Duodenal mucosa (tissue), 2 donors: Measurements from ENCODE around the gene PHYHIPL.
"Not testable (repeated sequence)": the region's sequence is repeated elsewhere in the genome, so short reads cannot be mapped to it uniquely, and the experiment has no call there.

Experiments used
- H3K27ac ChIP-seq: one replicate; pipeline ENCODE4 v1.7.0; 2013; ENCODE audit warnings: low read depth, low read length
- H3K27me3 ChIP-seq, 2 donors: one replicate each; pipeline ENCODE4 v1.7.0; 2013; ENCODE audit warnings: low read length in 2 of 2, control low read depth in 1 of 2; ENCODE audit not compliant: insufficient read depth in 2 of 2, control insufficient read depth in 1 of 2
- H3K36me3 ChIP-seq, 2 donors: one replicate each; pipeline ENCODE4 v1.7.0; 2013; ENCODE audit warnings: low read length in 2 of 2, control low read depth in 1 of 2; ENCODE audit not compliant: insufficient read depth in 2 of 2, control insufficient read depth in 1 of 2
- H3K4me1 ChIP-seq, 2 donors: one replicate each; pipeline ENCODE4 v1.7.0; 2013; ENCODE audit warnings: low read length in 2 of 2, control low read depth in 1 of 2; ENCODE audit not compliant: insufficient read depth in 2 of 2, control insufficient read depth in 1 of 2
- H3K4me3 ChIP-seq, 2 donors: one replicate each; pipeline ENCODE4 v1.7.0; 2013; ENCODE audit warnings: low read length in 2 of 2, low read depth in 1 of 2
- H3K9ac ChIP-seq, 2 donors: one replicate each; pipeline ENCODE4 v1.7.0; 2013; ENCODE audit warnings: low read length in 2 of 2, low read depth in 1 of 2
- H3K9me3 ChIP-seq, 2 donors: one replicate each; pipeline ENCODE4 v1.7.0; 2013; ENCODE audit warnings: low read length in 2 of 2, control low read depth in 1 of 2; ENCODE audit not compliant: control insufficient read depth in 1 of 2

The PHYHIPL gene

DNA sequence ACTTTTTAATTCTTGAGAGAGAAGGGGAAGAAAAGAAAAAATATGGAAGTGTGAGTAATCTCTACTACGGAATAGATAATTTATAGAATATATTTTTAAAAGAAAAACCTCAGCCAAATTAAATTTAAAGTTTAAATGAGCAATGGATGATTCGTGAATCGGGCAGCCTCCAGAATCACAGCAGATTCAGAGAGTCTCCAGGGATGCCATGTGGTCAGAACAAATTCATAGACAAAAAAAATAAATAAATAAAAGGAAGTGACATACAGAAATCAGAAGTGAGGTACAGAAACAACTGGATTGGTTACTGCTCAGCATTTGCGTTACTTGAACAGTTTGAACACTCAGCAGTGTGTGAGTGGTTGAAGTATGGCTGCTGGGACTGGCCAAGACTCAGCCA lies 53.0 kb downstream of the PHYHIPL start:
- Histone ChIP-seq H3K9ac (no peak overlapping the region), H3K36me3 (no peaks in the 10 kb centered on the region), H3K9me3 (no peaks in the 10 kb centered on the region)

GRCh38 chr10:59234194-59234593 lies 57.8 kb downstream of the PHYHIPL start:
- H3K4me1 ChIP-seq = no peaks in the 10 kb centered on the region
- H3K4me3 ChIP-seq = no peak overlapping the region
- no peak overlapping the region for H3K9ac ChIP-seq
- peaks cover 0 to 6% of the 10 kb centered on the region in 2 donors for H3K36me3 ChIP-seq
- H3K9me3 ChIP-seq = no peaks in the 10 kb centered on the region
- no peak overlapping the region for H3K27ac ChIP-seq
- H3K27me3 ChIP-seq = no peaks in the 10 kb centered on the region

More for the DNA sequence above, 53.0 kb downstream of the PHYHIPL start:
- H3K4me1 ChIP-seq = no peaks in the 10 kb centered on the region
- H3K4me3 ChIP-seq = no peak overlapping the region
- no peak overlapping the region for H3K27ac ChIP-seq
- H3K27me3 ChIP-seq = no peaks in the 10 kb centered on the region

- no peak overlapping the region for H3K27ac ChIP-seq
- H3K4me3 ChIP-seq = no peak overlapping the region
- H3K36me3 ChIP-seq = peaks cover 0 to 6% of the 10 kb centered on the region in 2 donors
- H3K9me3 ChIP-seq = no peaks in the 10 kb centered on the region
- H3K27me3 ChIP-seq = no peaks in the 10 kb centered on the region
- no peaks in the 10 kb centered on the region for H3K4me1 ChIP-seq
- no peak overlapping the region for H3K9ac ChIP-seq
Measured at GRCh38 chr10:59234816-59235429, 58.5 kb downstream of the PHYHIPL start.

- H3K4me1 ChIP-seq = no peaks in the 10 kb centered on the region
- H3K4me3 ChIP-seq = no peak overlapping the region
- H3K27me3 ChIP-seq = no peaks in the 10 kb centered on the region
- H3K36me3 ChIP-seq = peaks cover 0 to 6% of the 10 kb centered on the region in 2 donors
- no peak overlapping the region for H3K27ac ChIP-seq
- H3K9ac ChIP-seq = no peak overlapping the region
- no peaks in the 10 kb centered on the region for H3K9me3 ChIP-seq
Measured at GRCh38 chr10:59236064-59236697, 59.7 kb downstream of the PHYHIPL start.

- Histone ChIP-seq H3K4me3 (no peak overlapping the region), H3K36me3 (peaks cover 3 to 11% of the 10 kb centered on the region in 2 donors), H3K9ac (no peak overlapping the region), H3K9me3 (no peaks in the 10 kb centered on the region), H3K27ac (no peak overlapping the region), H3K27me3 (no peaks in the 10 kb centered on the region), H3K4me1 (no peaks in the 10 kb centered on the region)
Measured at GRCh38 chr10:59237775-59238174, 61.3 kb downstream of the PHYHIPL start.

GRCh38 chr10:59239108-59239507 lies 62.7 kb downstream of the PHYHIPL start:
- not testable (repeated sequence) for H3K27me3 ChIP-seq, H3K27ac ChIP-seq, H3K4me1 ChIP-seq, H3K9me3 ChIP-seq, H3K9ac ChIP-seq, H3K4me3 ChIP-seq
- H3K36me3 ChIP-seq = peaks cover 3 to 11% of the 10 kb centered on the region in 2 donors

DNA sequence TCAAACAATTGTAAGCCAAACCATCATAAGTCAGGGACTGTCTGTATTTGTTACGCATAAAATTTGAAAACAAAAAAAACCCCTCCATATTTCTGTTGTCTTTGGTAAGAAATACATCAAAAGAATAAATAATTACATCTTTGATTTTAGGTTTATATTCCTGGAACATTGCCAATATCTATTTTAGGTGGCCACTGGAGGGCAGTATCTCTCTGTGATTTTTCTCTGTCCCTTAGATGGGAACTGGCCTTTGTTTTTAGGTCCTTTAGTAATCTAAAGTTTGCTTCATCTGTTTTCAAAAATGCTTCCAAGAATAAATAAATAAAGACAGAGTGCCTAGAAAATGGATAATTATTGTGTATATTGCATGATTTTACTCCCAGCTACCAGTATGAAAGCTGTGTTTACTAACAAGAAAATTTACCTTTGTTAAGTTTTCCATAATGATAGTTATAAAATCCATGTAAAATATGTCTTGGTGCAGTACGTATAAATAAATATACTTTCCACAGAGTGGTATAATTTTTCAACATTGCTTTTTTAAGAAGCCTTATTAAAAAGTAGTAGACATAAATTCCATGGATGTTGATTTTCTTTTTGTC lies 64.2 kb downstream of the PHYHIPL start:
- Histone ChIP-seq H3K27me3 (no peaks in the 10 kb centered on the region), H3K4me1 (no peaks in the 10 kb centered on the region), H3K4me3 (no peak overlapping the region), H3K9ac (no peak overlapping the region), H3K27ac (no peak overlapping the region), H3K9me3 (no peaks in the 10 kb centered on the region), H3K36me3 (peaks cover 11 to 14% of the 10 kb centered on the region in 2 donors)

DNA sequence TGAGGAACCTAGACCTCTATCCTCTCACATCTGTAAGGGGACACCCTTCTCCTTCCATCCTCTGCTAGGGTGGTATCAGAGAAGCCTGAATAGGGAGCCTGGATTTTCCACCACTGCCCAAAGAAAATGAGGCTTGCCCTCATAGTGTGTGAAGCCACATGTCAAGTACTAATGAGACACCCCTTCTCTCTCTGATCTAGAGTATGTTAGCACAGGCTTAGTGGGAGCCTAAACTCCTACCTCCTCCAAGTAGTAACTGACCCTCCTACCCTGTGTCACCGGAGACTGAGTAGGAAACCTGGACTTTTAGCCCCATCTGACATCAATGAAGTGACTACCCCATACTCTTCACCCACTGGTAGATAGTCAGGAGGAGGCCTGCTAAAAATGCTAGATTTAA lies 65.6 kb downstream of the PHYHIPL start:
- Histone ChIP-seq H3K4me1 (no peaks in the 10 kb centered on the region), H3K27me3 (no peaks in the 10 kb centered on the region), H3K27ac (no peak overlapping the region), H3K9me3 (no peaks in the 10 kb centered on the region), H3K9ac (no peak overlapping the region), H3K36me3 (peaks cover 13 to 14% of the 10 kb centered on the region in 2 donors), H3K4me3 (no peak overlapping the region)

DNA sequence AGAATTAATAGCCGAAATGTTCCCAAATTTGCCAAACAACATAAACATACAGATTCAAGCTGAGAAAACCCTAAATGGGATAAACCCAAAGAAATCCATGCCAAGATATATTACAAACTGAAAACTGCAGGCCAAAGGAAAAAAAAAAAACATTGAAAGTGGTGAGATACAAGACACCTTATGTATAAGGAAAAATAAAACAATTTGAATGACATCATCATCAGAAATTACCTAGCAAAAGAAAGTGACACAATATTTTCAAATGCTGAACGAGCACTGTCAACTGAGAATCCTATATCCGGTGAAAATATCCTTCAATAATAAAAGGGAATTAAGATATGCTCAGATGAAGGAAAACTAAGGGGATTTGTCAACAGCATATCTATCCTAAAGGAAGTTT lies 66.5 kb downstream of the PHYHIPL start:
- no peak overlapping the region for H3K4me3 ChIP-seq
- H3K4me1 ChIP-seq = no peaks in the 10 kb centered on the region
- H3K27ac ChIP-seq = no peak overlapping the region
- peaks cover 13 to 14% of the 10 kb centered on the region in 2 donors for H3K36me3 ChIP-seq
- H3K27me3 ChIP-seq = no peaks in the 10 kb centered on the region
- no peak overlapping the region for H3K9ac ChIP-seq
- no peaks in the 10 kb centered on the region for H3K9me3 ChIP-seq

GRCh38 chr10:59243611-59244195 lies 67.3 kb downstream of the PHYHIPL start:
- peaks cover 13% of the 10 kb centered on the region in 2 donors for H3K36me3 ChIP-seq
- H3K9ac ChIP-seq = no peak overlapping the region
- no peaks in the 10 kb centered on the region for H3K27me3 ChIP-seq
- H3K4me1 ChIP-seq = no peaks in the 10 kb centered on the region
- H3K4me3 ChIP-seq = no peak overlapping the region
- H3K27ac ChIP-seq = no peak overlapping the region
- H3K9me3 ChIP-seq = no peaks in the 10 kb centered on the region
